Mammary epithelial cell (primary cell): ENCODE measurements around the gene HID1.

Source experiments
- CTCF ChIP-seq, 2 donors: IDR thresholded peaks in 1 of 2; conservative IDR thresholded peaks in 1 of 2; 2 replicates each; pipeline ENCODE4 v1.5.1; 2011 to 2012; ENCODE audit warnings: inconsistent platforms in 2 of 2, low read length in 2 of 2, mild to moderate bottlenecking in 2 of 2, control low read depth in 1 of 2, low read depth in 1 of 2; ENCODE audit not compliant: insufficient read depth in 1 of 2; ENCODE audit errors: extremely low read depth in 1 of 2
- EZH2 ChIP-seq: IDR thresholded peaks from 2 replicates; pipeline ENCODE4 v1.6.1; 2012; ENCODE audit warnings: low read length, inconsistent platforms, borderline replicate concordance

- TF ChIP-seq CTCF (conservative IDR thresholded peaks at IDR 0.05 in 1 of 2, IDR thresholded peaks at IDR 0.05 in 1 of 2; ENCODE audit: extremely low read depth in 1 of 2, insufficient read depth in 1 of 2, low read depth in 1 of 2, low read length in 2 of 2) = no peak
- no peak for TF ChIP-seq EZH2
These were observed 51.4 kb downstream of the HID1 start for GRCh38 chr17:74921026-74921681.
